ENCODE results near the gene REC114. TPM values are rescaled to one million over a fixed set of nuclear protein-coding genes. Genes with fewer than 3 reads are reported as not detected.

REC114 gene
- total and polyA plus RNA-seq, 2 donors (not counting 1 experiment from before 2014, with no cell fraction given) = not detected

DNA sequence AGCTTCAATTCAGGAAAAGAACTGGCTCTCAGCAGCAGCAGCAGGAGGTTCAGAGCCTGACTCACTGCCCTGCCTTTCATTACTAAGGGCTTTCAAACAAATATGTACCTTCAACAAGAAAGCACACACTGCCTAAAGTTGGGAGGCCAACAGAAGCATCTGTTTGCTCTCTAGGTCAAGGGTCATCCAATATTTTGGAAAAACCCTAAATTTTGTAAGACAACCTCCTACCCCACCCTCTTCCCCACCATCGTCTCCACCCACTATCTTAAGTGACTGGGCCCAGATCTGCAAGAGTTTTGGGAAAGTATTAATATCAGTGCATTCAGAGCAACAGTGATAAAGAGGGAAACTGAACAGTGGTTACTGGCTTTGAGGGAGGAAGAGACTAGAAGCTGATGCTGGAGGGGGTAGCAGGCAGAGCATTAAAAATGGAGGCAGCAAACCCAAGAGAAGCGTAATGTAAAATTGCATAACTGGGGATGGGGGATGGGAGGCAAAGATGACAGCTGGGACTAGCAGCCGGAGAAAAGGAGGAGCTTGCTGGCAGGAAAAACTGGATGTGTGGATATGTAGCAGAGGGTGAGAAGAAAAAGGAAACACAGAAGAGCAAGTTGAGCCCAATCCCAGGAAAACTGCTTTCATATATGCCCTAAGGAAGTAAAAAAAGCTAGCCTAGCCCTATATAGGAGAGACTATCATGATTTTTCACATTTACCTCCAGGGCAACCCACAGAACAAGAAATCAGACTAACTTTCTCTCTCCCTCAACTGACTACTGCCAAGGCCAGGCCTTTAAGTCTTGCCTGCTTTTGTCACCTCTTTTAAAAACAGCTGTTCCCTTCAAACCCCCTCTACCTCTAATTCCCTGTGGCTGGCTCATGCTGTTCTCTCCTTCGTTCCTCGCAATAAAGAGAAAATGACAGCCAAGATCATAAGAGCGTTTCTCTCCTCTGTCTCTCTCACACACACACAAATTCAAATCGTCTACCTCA, 158.8 kb downstream of the REC114 start:
- peaks cover 89% of the 10 kb centered on the region for H3K79me2 ChIP-seq (ENCODE audit: control insufficient read depth, insufficient read depth, low read length)
- no peak overlapping the region for H3K9ac ChIP-seq (ENCODE audit: low read length)
- Mint-ChIP-seq H3K9me3 (ENCODE audit: insufficient read depth) (no peaks in the 10 kb centered on the region), H3K27me3 (no peaks in the 10 kb centered on the region), H3K27ac (no peak overlapping the region), H3K4me3 (no peak overlapping the region), H3K4me1 (peaks cover 31% of the 10 kb centered on the region)
- H3K4me2 ChIP-seq (replicated peaks; ENCODE audit: low read depth, low read length, poor library complexity, severe bottlenecking) = no peak overlapping the region
- peaks cover 76% of the 10 kb centered on the region for H4K20me1 ChIP-seq (ENCODE audit: control insufficient read depth, insufficient read depth, low read length, poor library complexity, severe bottlenecking)
- TF ChIP-seq, protein P1, sequence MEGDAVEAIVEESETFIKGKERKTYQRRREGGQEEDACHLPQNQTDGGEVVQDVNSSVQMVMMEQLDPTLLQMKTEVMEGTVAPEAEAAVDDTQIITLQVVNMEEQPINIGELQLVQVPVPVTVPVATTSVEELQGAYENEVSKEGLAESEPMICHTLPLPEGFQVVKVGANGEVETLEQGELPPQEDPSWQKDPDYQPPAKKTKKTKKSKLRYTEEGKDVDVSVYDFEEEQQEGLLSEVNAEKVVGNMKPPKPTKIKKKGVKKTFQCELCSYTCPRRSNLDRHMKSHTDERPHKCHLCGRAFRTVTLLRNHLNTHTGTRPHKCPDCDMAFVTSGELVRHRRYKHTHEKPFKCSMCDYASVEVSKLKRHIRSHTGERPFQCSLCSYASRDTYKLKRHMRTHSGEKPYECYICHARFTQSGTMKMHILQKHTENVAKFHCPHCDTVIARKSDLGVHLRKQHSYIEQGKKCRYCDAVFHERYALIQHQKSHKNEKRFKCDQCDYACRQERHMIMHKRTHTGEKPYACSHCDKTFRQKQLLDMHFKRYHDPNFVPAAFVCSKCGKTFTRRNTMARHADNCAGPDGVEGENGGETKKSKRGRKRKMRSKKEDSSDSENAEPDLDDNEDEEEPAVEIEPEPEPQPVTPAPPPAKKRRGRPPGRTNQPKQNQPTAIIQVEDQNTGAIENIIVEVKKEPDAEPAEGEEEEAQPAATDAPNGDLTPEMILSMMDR (IDR thresholded peaks at IDR 0.05) = no peak
- no peak for TF ChIP-seq EZH2 (IDR thresholded peaks at IDR 0.05; ENCODE audit: borderline replicate concordance, insufficient read depth, low read depth, low read length, poor library complexity, severe bottlenecking)
- H3K4me1 ChIP-seq (ENCODE audit: control insufficient read depth in 2 of 2, insufficient read depth in 2 of 2, low read length in 2 of 2) = peaks cover 3 to 8% of the 10 kb centered on the region in 2 donors
- no peaks in the 10 kb centered on the region for H3K27me3 ChIP-seq (replicated peaks in 1 of 4; ENCODE audit: control extremely low read depth in 1 of 4, control insufficient read depth in 3 of 4, insufficient read depth in 4 of 4, low read length in 3 of 4)
- H3K4me3 ChIP-seq (ENCODE audit: control extremely low read depth in 1 of 5, extremely low read depth in 1 of 5, insufficient read depth in 1 of 5, low read depth in 2 of 5, low read length in 4 of 5) = no peak overlapping the region
- H3K27ac ChIP-seq (ENCODE audit: low read length in 2 of 2) = no peak overlapping the region
- H2AFZ ChIP-seq (ENCODE audit: insufficient read depth, low read depth, low read length, poor library complexity, severe bottlenecking) = no peak overlapping the region
- DNase-seq = no peak
- H3K9me3 ChIP-seq (ENCODE audit: control extremely low read depth in 1 of 3, control insufficient read depth in 2 of 3, insufficient read depth in 1 of 3, low read length in 2 of 3) = no peaks in the 10 kb centered on the region
- WGBS (ENCODE audit: insufficient coverage) = 100% methylated on average over 4 of the region's 7 CpGs
- ChIA-PET POLR2A (no interaction called here), CTCF (interaction anchor here (1.3 to 2.9 kb wide), 2 partner anchors 34 to 98 kb away, joined by 3 to 11 read pairs; no protein-coding TSS in a partner anchor)
- peaks cover 0 to 4% of the 10 kb centered on the region in 2 experiments for H3K36me3 ChIP-seq (replicated peaks in 1 of 2; ENCODE audit: control extremely low read depth in 1 of 2, control insufficient read depth in 1 of 2, extremely low read depth in 1 of 2, insufficient read depth in 2 of 2, low read length in 1 of 2)
- intact Hi-C loops (cut with micrococcal nuclease) = no loop called here
- no peak for ATAC-seq (ENCODE audit: low read depth)

DNA sequence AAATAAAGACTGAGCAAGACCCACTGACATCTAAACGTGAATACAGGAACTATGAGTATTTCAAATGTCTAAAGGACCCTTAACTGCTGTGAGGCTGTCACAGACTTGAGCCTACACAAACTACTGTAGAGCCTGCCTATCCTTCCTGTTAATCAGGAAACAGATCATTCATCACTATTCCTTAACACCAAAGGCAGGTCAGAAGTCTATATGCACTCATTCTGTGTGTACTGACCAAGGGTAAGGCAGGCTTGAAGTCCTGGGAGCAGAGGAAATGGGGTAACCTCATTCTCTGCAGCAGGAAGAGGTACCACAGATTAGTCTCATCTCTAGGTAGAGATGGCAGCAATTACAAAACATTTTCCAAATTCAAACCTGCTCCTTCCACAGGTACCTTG, 159.5 kb downstream of the REC114 start:
- no peaks in the 10 kb centered on the region for H3K27me3 Mint-ChIP-seq
- intact Hi-C loops (cut with micrococcal nuclease) = no loop called here
- POLR2A ChIA-PET = no interaction called here
- WGBS (ENCODE audit: insufficient coverage) = no CpG with 5 or more reads among the region's 1 CpG
- no peak overlapping the region for H3K27ac Mint-ChIP-seq
- peaks cover 0 to 4% of the 10 kb centered on the region in 2 experiments for H3K36me3 ChIP-seq (replicated peaks in 1 of 2; ENCODE audit: control extremely low read depth in 1 of 2, control insufficient read depth in 1 of 2, extremely low read depth in 1 of 2, insufficient read depth in 2 of 2, low read length in 1 of 2)
- H3K4me2 ChIP-seq (replicated peaks; ENCODE audit: low read depth, low read length, poor library complexity, severe bottlenecking) = no peak overlapping the region
- H3K4me3 Mint-ChIP-seq = no peak overlapping the region
- TF ChIP-seq EZH2 (IDR thresholded peaks at IDR 0.05; ENCODE audit: borderline replicate concordance, insufficient read depth, low read depth, low read length, poor library complexity, severe bottlenecking) = no peak
- TF ChIP-seq, protein P1 (IDR thresholded peaks at IDR 0.05) = no peak
- CTCF ChIA-PET = interaction anchor here (1.3 to 2.9 kb wide), 2 partner anchors 34 to 98 kb away, joined by 3 to 11 read pairs; no protein-coding TSS in a partner anchor
- DNase-seq (no peak), ATAC-seq (ENCODE audit: low read depth) (no peak)
- H3K27me3 ChIP-seq (replicated peaks in 1 of 4; ENCODE audit: control extremely low read depth in 1 of 4, control insufficient read depth in 3 of 4, insufficient read depth in 4 of 4, low read length in 3 of 4) = no peaks in the 10 kb centered on the region
- no peak overlapping the region for H3K9ac ChIP-seq (ENCODE audit: low read length)
- H4K20me1 ChIP-seq (ENCODE audit: control insufficient read depth, insufficient read depth, low read length, poor library complexity, severe bottlenecking) = peaks cover 74% of the 10 kb centered on the region
- peaks cover 91% of the 10 kb centered on the region for H3K79me2 ChIP-seq (ENCODE audit: control insufficient read depth, insufficient read depth, low read length)
- H3K9me3 ChIP-seq (ENCODE audit: control extremely low read depth in 1 of 3, control insufficient read depth in 2 of 3, insufficient read depth in 1 of 3, low read length in 2 of 3) = no peaks in the 10 kb centered on the region
- H3K27ac ChIP-seq (ENCODE audit: low read length in 2 of 2) = no peak overlapping the region
- H3K4me1 Mint-ChIP-seq = peaks cover 37% of the 10 kb centered on the region
- no peak overlapping the region for H2AFZ ChIP-seq (ENCODE audit: insufficient read depth, low read depth, low read length, poor library complexity, severe bottlenecking)
- H3K4me1 ChIP-seq (ENCODE audit: control insufficient read depth in 2 of 2, insufficient read depth in 2 of 2, low read length in 2 of 2) = peaks cover 4 to 9% of the 10 kb centered on the region in 2 donors
- H3K9me3 Mint-ChIP-seq (ENCODE audit: insufficient read depth) = no peaks in the 10 kb centered on the region
- H3K4me3 ChIP-seq (ENCODE audit: control extremely low read depth in 1 of 5, extremely low read depth in 1 of 5, insufficient read depth in 1 of 5, low read depth in 2 of 5, low read length in 4 of 5) = no peak overlapping the region
